Natural killer cell treated with Interleukin-12 subunit alpha and Interleukin-12 subunit beta and Interleukin-15 and Interleukin-18, amount 100 ng/mL, for 72 hours (primary cell): ENCODE results near the gene DOCK2. TPM values are rescaled to one million over a fixed set of nuclear protein-coding genes. Genes with fewer than 3 reads are reported as not detected.
"Not testable (repeated sequence)": the region's sequence is repeated elsewhere in the genome, so short reads cannot be mapped to it uniquely, and the experiment has no call there.

Experiments
- ATAC-seq, 2 donors: fragments of 150-1000 bp; cut with Tn5 transposase in 1 of 2; sonication (Bioruptor Pico), chemical (Tn5 transposase) in 1 of 2; 2 replicates each; pipeline ENCODE4 v1.10.0; 2021
- DNase-seq: peaks from one replicate; pipeline ENCODE4 v3.0.0; 2022; ENCODE audit warnings: low spot score
- H3K27ac Mint-ChIP-seq, 2 donors: 1 replicate in 1 of 2; 2 replicates in 1 of 2; pipeline ENCODE4 v1.8.0; 2022; ENCODE audit warnings: mixed read lengths in 2 of 2, mild to moderate bottlenecking in 1 of 2, moderate library complexity in 1 of 2
- H3K27me3 Mint-ChIP-seq, 2 donors: 1 replicate in 1 of 2; 2 replicates in 1 of 2; pipeline ENCODE4 v1.8.0; 2022; ENCODE audit warnings: mixed read lengths in 2 of 2
- H3K36me3 Mint-ChIP-seq: one replicate; pipeline ENCODE4 v1.8.0; 2022; ENCODE audit warnings: mixed read lengths
- H3K4me1 Mint-ChIP-seq, 2 donors: 1 replicate in 1 of 2; 2 replicates in 1 of 2; pipeline ENCODE4 v1.8.0; 2022; ENCODE audit warnings: low read depth in 2 of 2, mixed read lengths in 2 of 2, mild to moderate bottlenecking in 1 of 2
- H3K4me3 Mint-ChIP-seq: one replicate; pipeline ENCODE4 v1.8.0; 2022; ENCODE audit warnings: mixed read lengths
- H3K9me3 Mint-ChIP-seq: 2 replicates; pipeline ENCODE4 v1.8.0; 2022; ENCODE audit warnings: mixed read lengths
- total RNA-seq, 2 donors: library from RNA; stranded (reverse); gene quantifications; one replicate each; pipeline ENCODE4 v1.2.3, GENCODE V29; 2022

The DOCK2 gene
- total RNA-seq, 2 donors from 2014 or later = 461 to 526 TPM

DNA sequence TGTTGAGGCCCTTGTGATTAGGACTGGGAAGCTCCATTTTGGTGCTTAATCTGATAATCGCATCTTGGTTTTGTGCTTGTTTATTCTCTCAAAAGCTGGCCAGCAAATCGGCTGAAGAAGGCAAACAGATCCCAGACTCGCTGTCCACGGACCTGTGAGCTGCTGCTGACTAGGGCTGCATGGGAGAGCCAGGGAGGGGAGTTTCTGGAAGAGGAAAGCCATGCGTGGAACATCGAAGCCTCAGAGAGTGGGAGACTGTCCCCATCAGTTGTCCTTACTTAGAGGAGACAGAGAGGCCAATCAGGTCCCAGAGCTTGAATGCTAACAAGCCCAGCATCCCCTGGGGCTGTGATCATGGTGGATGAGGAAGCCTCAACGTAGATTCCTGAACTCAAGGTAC lies 445.6 kb downstream of the DOCK2 start:
- no peaks in the 10 kb centered on the region for H3K9me3 Mint-ChIP-seq
- ATAC-seq (no peak), DNase-seq (peak; percentile 6)
- H3K27me3 Mint-ChIP-seq = no peaks in the 10 kb centered on the region
- no peak overlapping the region for H3K27ac Mint-ChIP-seq
- H3K36me3 Mint-ChIP-seq = peaks cover 45% of the 10 kb centered on the region
- H3K4me1 Mint-ChIP-seq = no peaks in the 10 kb centered on the region
- H3K4me3 Mint-ChIP-seq = no peak overlapping the region

- Mint-ChIP-seq H3K4me3 (no peak overlapping the region), H3K27ac (no peak overlapping the region), H3K27me3 (no peaks in the 10 kb centered on the region), H3K4me1 (no peaks in the 10 kb centered on the region), H3K36me3 (peaks cover 29% of the 10 kb centered on the region), H3K9me3 (no peaks in the 10 kb centered on the region)
- DNase-seq (peak; percentile 47), ATAC-seq (no peak)
Observed at GRCh38 chr5:170087168-170087817, 450.2 kb downstream of the DOCK2 start.

DNA sequence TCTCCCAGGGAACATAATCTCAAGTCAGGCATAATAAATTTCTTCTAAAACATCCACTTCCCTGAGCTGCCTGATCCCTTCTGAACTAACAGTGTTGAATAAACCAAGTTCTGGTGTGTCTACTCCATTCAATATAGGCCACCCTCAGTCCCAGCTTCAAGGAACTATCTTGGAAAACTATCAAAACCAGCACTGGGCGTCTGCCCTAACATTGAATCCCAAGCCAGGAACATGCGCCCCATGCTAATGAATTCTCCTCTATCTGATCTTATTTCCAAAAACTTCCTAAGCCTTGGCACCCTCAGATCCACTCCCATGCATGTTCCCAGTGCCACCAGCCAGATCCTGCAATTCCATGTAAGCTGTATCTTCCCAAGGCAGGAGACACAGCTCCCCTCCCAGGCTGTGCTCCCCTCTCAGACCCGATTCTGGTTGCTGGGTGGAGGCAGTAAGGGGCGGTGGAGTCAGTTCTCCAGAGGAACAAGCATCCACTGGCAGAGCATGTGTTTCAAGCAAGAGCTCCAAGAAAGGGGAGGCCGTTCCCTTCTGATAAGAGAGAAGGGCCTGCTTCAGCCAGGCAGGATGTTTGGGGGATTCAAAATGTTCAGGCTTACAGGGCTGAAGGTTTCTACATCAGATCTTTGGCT lies 455.5 kb downstream of the DOCK2 start:
- Mint-ChIP-seq H3K4me3 (no peak overlapping the region), H3K27me3 (peaks cover 0 to 3% of the 10 kb centered on the region in 2 donors), H3K9me3 (no peaks in the 10 kb centered on the region), H3K27ac (no peak overlapping the region), H3K36me3 (peaks cover 4% of the 10 kb centered on the region), H3K4me1 (no peaks in the 10 kb centered on the region)
- ATAC-seq (no peak), DNase-seq (no peak)

DNA sequence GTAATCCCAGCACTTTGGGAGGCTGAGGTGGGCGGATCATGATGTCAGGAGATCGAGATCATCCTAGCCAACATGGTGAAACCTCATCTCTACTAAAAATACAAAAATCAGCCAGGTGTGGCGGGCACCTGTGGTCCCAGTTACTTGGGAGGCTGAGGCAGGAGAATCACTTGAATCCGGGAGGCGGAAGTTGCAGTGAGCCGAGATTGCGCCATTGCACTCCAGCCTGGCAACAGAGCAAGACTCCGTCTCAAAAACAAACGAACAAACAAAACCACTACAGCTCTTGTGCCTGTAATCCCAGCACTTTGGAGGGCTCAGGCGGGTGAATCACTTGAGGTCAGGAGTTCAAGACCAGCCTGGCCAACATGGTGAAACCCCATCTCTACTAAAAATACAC lies 457.3 kb downstream of the DOCK2 start:
- not testable (repeated sequence) for DNase-seq, H3K27ac Mint-ChIP-seq, ATAC-seq, H3K9me3 Mint-ChIP-seq, H3K27me3 Mint-ChIP-seq, H3K36me3 Mint-ChIP-seq, H3K4me3 Mint-ChIP-seq, H3K4me1 Mint-ChIP-seq

DNA sequence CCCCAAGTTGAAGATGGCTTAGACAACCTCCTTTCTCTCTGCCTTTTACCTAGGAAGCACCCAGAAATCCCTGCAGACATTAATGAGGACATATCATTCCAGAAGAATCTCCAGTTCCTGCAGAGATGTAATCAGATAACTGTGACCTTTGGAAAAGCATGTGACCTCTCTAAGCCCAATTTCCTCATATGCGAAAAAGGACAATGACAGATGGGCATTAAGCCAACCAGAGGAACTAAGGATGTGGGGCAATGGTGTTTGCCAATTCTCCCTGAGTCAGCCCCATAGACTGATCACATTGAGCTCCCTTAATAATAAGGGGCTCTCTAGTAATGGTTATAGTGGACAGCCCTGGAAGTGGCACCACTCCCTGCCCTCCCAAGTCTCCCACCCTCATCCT lies 458.6 kb downstream of the DOCK2 start:
- H3K27ac Mint-ChIP-seq = no peak overlapping the region
- H3K4me1 Mint-ChIP-seq = no peaks in the 10 kb centered on the region
- no peaks in the 10 kb centered on the region for H3K36me3 Mint-ChIP-seq
- DNase-seq = no peak
- peaks cover 0 to 7% of the 10 kb centered on the region in 2 donors for H3K27me3 Mint-ChIP-seq
- no peak overlapping the region for H3K4me3 Mint-ChIP-seq
- no peak for ATAC-seq
- H3K9me3 Mint-ChIP-seq = no peaks in the 10 kb centered on the region

- H3K9me3 Mint-ChIP-seq = no peaks in the 10 kb centered on the region
- no peaks in the 10 kb centered on the region for H3K36me3 Mint-ChIP-seq
- H3K4me1 Mint-ChIP-seq = no peaks in the 10 kb centered on the region
- no peak overlapping the region for H3K4me3 Mint-ChIP-seq
- ATAC-seq = no peak
- no peak for DNase-seq
- H3K27me3 Mint-ChIP-seq = peaks cover 0 to 7% of the 10 kb centered on the region in 2 donors
- no peak overlapping the region for H3K27ac Mint-ChIP-seq
Observed at GRCh38 chr5:170097934-170098333, 460.9 kb downstream of the DOCK2 start.

- H3K4me3 Mint-ChIP-seq = no peak overlapping the region
- H3K4me1 Mint-ChIP-seq = no peaks in the 10 kb centered on the region
- H3K9me3 Mint-ChIP-seq = no peaks in the 10 kb centered on the region
- peaks cover 4 to 12% of the 10 kb centered on the region in 2 donors for H3K27me3 Mint-ChIP-seq
- ATAC-seq (peak in 1 of 2 donors; percentile 42), DNase-seq (peak; percentile 67)
- H3K36me3 Mint-ChIP-seq = no peaks in the 10 kb centered on the region
- H3K27ac Mint-ChIP-seq = no peak overlapping the region
Observed at GRCh38 chr5:170100066-170100943, 463.2 kb downstream of the DOCK2 start.

GRCh38 chr5:170103447-170103846 lies 466.4 kb downstream of the DOCK2 start:
- no peak overlapping the region for H3K27ac Mint-ChIP-seq
- no peaks in the 10 kb centered on the region for H3K36me3 Mint-ChIP-seq
- no peak for DNase-seq
- no peak for ATAC-seq
- no peaks in the 10 kb centered on the region for H3K9me3 Mint-ChIP-seq
- H3K4me3 Mint-ChIP-seq = no peak overlapping the region
- no peaks in the 10 kb centered on the region for H3K4me1 Mint-ChIP-seq
- peaks cover 8 to 14% of the 10 kb centered on the region in 2 donors for H3K27me3 Mint-ChIP-seq

- Mint-ChIP-seq H3K9me3 (no peaks in the 10 kb centered on the region), H3K36me3 (no peaks in the 10 kb centered on the region), H3K4me1 (no peaks in the 10 kb centered on the region), H3K27ac (no peak overlapping the region), H3K4me3 (no peak overlapping the region), H3K27me3 (peaks cover 8 to 14% of the 10 kb centered on the region in 2 donors)
- ATAC-seq = no peak
- no peak for DNase-seq
Observed at GRCh38 chr5:170104299-170104698, 467.2 kb downstream of the DOCK2 start.

- H3K27me3 Mint-ChIP-seq = peaks cover 8 to 14% of the 10 kb centered on the region in 2 donors
- ATAC-seq (no peak), DNase-seq (no peak)
- no peaks in the 10 kb centered on the region for H3K36me3 Mint-ChIP-seq
- H3K4me1 Mint-ChIP-seq = no peaks in the 10 kb centered on the region
- H3K27ac Mint-ChIP-seq = no peak overlapping the region
- no peak overlapping the region for H3K4me3 Mint-ChIP-seq
- no peaks in the 10 kb centered on the region for H3K9me3 Mint-ChIP-seq
Observed at GRCh38 chr5:170104710-170105109, 467.6 kb downstream of the DOCK2 start.

GRCh38 chr5:170105642-170106611 lies 468.9 kb downstream of the DOCK2 start, which contains the start of gene FOXI1:
FOXI1 (plus strand) TSS chr5:170105897; CDS start chr5:170105958, 61 bp downstream.
- Mint-ChIP-seq H3K4me1 (no peaks in the 10 kb centered on the region), H3K27me3 (peaks cover 8 to 10% of the 10 kb centered on the region in 2 donors), H3K36me3 (no peaks in the 10 kb centered on the region), H3K9me3 (no peaks in the 10 kb centered on the region), H3K4me3 (no peak within 1 kb of the TSS), H3K27ac (no peak within 1 kb of the TSS)
- ATAC-seq (peak; percentile 8 to 14), DNase-seq (no peak)

- Mint-ChIP-seq H3K27ac (no peak overlapping the region), H3K9me3 (no peaks in the 10 kb centered on the region), H3K27me3 (peaks cover 8 to 10% of the 10 kb centered on the region in 2 donors), H3K4me1 (no peaks in the 10 kb centered on the region), H3K4me3 (no peak overlapping the region), H3K36me3 (no peaks in the 10 kb centered on the region)
- DNase-seq (no peak), ATAC-seq (no peak)
Observed at GRCh38 chr5:170107674-170108073, 470.6 kb downstream of the DOCK2 start.

DNA sequence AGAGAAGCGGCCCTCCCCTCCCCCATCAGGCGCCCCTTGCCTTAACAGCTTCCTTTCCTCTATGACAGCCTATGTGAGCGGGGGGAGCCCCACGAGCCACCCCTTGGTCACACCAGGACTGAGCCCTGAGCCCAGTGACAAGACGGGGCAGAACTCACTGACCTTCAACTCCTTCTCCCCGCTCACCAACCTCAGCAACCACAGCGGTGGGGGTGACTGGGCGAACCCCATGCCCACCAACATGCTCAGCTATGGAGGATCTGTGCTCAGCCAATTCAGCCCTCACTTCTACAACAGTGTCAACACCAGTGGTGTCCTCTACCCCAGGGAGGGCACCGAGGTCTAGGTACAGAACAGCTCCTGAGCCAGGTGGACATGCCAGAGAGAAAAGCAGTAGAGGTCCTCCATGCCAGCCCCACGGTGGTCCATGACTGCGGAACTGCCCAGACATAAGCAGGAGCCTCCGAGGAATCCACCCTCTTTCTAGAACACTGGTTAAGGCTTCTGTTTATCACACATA lies 471.3 kb downstream of the DOCK2 start:
- Mint-ChIP-seq H3K4me3 (no peak overlapping the region), H3K27ac (no peak overlapping the region), H3K9me3 (no peaks in the 10 kb centered on the region), H3K4me1 (no peaks in the 10 kb centered on the region), H3K27me3 (peaks cover 8 to 10% of the 10 kb centered on the region in 2 donors), H3K36me3 (no peaks in the 10 kb centered on the region)
- ATAC-seq (peak in 1 of 2 donors; percentile 2), DNase-seq (no peak)
